Globus pallidus (tissue), 1 donor: Measurements from ENCODE around the gene ZNF467.

Source experiments
- DNase-seq: peaks from one replicate; pipeline ENCODE4 v3.0.0-alpha.2; 2015; ENCODE audit warnings: low spot score

Gene ZNF467

GRCh38 chr7:149773446-149774236, at the start of gene ZNF467:
TSS of gene ZNF467 (minus strand) at chr7:149773588. CDS start at chr7:149771032, 2,556 bp downstream.
- peak; percentile 41 for DNase-seq

GRCh38 chr7:149822353-149822943, 49.1 kb upstream of the ZNF467 start:
- DNase-seq = no peak

GRCh38 chr7:149821191-149822148, 48.1 kb upstream of the ZNF467 start:
- no peak for DNase-seq

- no peak for DNase-seq
Measured at GRCh38 chr7:149820622-149821190, 47.3 kb upstream of the ZNF467 start.

- DNase-seq = no peak
Measured at GRCh38 chr7:149819961-149820340, 46.6 kb upstream of the ZNF467 start.

- no peak for DNase-seq
Measured at GRCh38 chr7:149819141-149819960, 46.0 kb upstream of the ZNF467 start.

GRCh38 chr7:149818536-149818840, 45.1 kb upstream of the ZNF467 start:
- DNase-seq = no peak

- DNase-seq = no peak
Measured at GRCh38 chr7:149817836-149818535, 44.6 kb upstream of the ZNF467 start.

- DNase-seq = no peak
Measured at GRCh38 chr7:149817301-149817771, 43.9 kb upstream of the ZNF467 start.

- no peak for DNase-seq
Measured at GRCh38 chr7:149816794-149817193, 43.4 kb upstream of the ZNF467 start.

GRCh38 chr7:149816267-149816751, 42.9 kb upstream of the ZNF467 start:
- DNase-seq = no peak

GRCh38 chr7:149815661-149816266, 42.4 kb upstream of the ZNF467 start:
- DNase-seq = no peak

GRCh38 chr7:149815121-149815520, 41.7 kb upstream of the ZNF467 start:
- DNase-seq = no peak

- no peak for DNase-seq
Measured at GRCh38 chr7:149814494-149814893, 41.1 kb upstream of the ZNF467 start.

GRCh38 chr7:149813254-149814035, 40.1 kb upstream of the ZNF467 start:
- DNase-seq = no peak

GRCh38 chr7:149811831-149812490, 38.6 kb upstream of the ZNF467 start:
- no peak for DNase-seq

- no peak for DNase-seq
Measured at GRCh38 chr7:149811221-149811620, 37.8 kb upstream of the ZNF467 start.

- DNase-seq = no peak
Measured at GRCh38 chr7:149809215-149809614, 35.8 kb upstream of the ZNF467 start.

GRCh38 chr7:149808311-149808710, 34.9 kb upstream of the ZNF467 start:
- no peak for DNase-seq
